IgD-negative memory B cell (primary cell): ENCODE measurements around the gene EXT2. TPM values are rescaled to one million over a fixed set of nuclear protein-coding genes. Genes with fewer than 3 reads are reported as not detected.

Source experiments
- H3K27ac Mint-ChIP-seq, 3 donors: one replicate each; pipeline ENCODE4 v1.8.0; 2020 to 2022; ENCODE audit warnings: mild to moderate bottlenecking in 3 of 3, mixed read lengths in 3 of 3, moderate library complexity in 1 of 3
- H3K27me3 Mint-ChIP-seq: one replicate; pipeline ENCODE4 v1.8.0; 2021; ENCODE audit warnings: mixed read lengths
- H3K36me3 Mint-ChIP-seq: one replicate; pipeline ENCODE4 v1.8.0; 2020; ENCODE audit warnings: mild to moderate bottlenecking, mixed read lengths
- H3K4me1 Mint-ChIP-seq, 3 donors: one replicate each; pipeline ENCODE4 v1.8.0; 2020 to 2022; ENCODE audit warnings: mixed read lengths in 3 of 3, mild to moderate bottlenecking in 1 of 3
- H3K4me3 Mint-ChIP-seq, 4 donors: one replicate each; pipeline ENCODE4 v1.8.0; 2020 to 2022; ENCODE audit warnings: mild to moderate bottlenecking in 4 of 4, mixed read lengths in 4 of 4, moderate library complexity in 3 of 4
- H3K9me3 Mint-ChIP-seq, 3 donors: one replicate each; pipeline ENCODE4 v1.8.0; 2020 to 2021; ENCODE audit warnings: mixed read lengths in 3 of 3, mild to moderate bottlenecking in 1 of 3
- polyA plus RNA-seq: library from polyadenylated mRNA; unstranded; fragments of 300-500 nt; fragmentation: Illumina TruSeq; gene quantifications from one replicate; pipeline ENCODE4 v1.2.3, GENCODE V29; 2021

The EXT2 gene
- polyA plus RNA-seq, 1 donor from 2014 or later: 21.9 TPM

- Mint-ChIP-seq H3K4me1 (no peaks in the 10 kb centered on the region), H3K27me3 (no peaks in the 10 kb centered on the region), H3K4me3 (peak overlapping the region in 1 of 4 donors; percentile 3), H3K36me3 (peaks cover 15% of the 10 kb centered on the region), H3K27ac (no peak overlapping the region), H3K9me3 (peaks cover 0 to 3% (median 0%) of the 10 kb centered on the region in 3 donors)
These were observed 140.3 kb downstream of the EXT2 start for GRCh38 chr11:44235765-44236201.

- H3K9me3 Mint-ChIP-seq: peaks cover 0 to 3% (median 0%) of the 10 kb centered on the region in 3 donors
- H3K4me1 Mint-ChIP-seq: no peaks in the 10 kb centered on the region
- no peak overlapping the region for H3K4me3 Mint-ChIP-seq
- peaks cover 15% of the 10 kb centered on the region for H3K36me3 Mint-ChIP-seq
- H3K27ac Mint-ChIP-seq: no peak overlapping the region
- no peaks in the 10 kb centered on the region for H3K27me3 Mint-ChIP-seq
These were observed 140.8 kb downstream of the EXT2 start for GRCh38 chr11:44236296-44236695.

GRCh38 chr11:44237156-44237555 lies 141.7 kb downstream of the EXT2 start:
- Mint-ChIP-seq H3K4me3 (no peak overlapping the region), H3K27ac (no peak overlapping the region)

GRCh38 chr11:44241851-44242250 lies 146.4 kb downstream of the EXT2 start:
- Mint-ChIP-seq H3K27me3 (no peaks in the 10 kb centered on the region), H3K9me3 (peaks cover 0 to 3% (median 0%) of the 10 kb centered on the region in 3 donors), H3K4me1 (no peaks in the 10 kb centered on the region), H3K36me3 (peaks cover 25% of the 10 kb centered on the region), H3K27ac (no peak overlapping the region), H3K4me3 (no peak overlapping the region)

More at GRCh38 chr11:44237156-44237555, 141.7 kb downstream of the EXT2 start:
- Mint-ChIP-seq H3K9me3 (peaks cover 0 to 3% (median 0%) of the 10 kb centered on the region in 3 donors), H3K4me1 (no peaks in the 10 kb centered on the region), H3K27me3 (no peaks in the 10 kb centered on the region), H3K36me3 (peaks cover 20% of the 10 kb centered on the region)

- Mint-ChIP-seq H3K27me3 (no peaks in the 10 kb centered on the region), H3K4me1 (no peaks in the 10 kb centered on the region), H3K4me3 (no peak overlapping the region), H3K9me3 (no peaks in the 10 kb centered on the region), H3K27ac (no peak overlapping the region), H3K36me3 (peaks cover 26% of the 10 kb centered on the region)
These were observed 147.6 kb downstream of the EXT2 start for GRCh38 chr11:44243086-44243485.

GRCh38 chr11:44243595-44244343 lies 148.3 kb downstream of the EXT2 start:
- Mint-ChIP-seq H3K4me3 (peak overlapping the region in 1 of 4 donors; percentile 51), H3K27ac (no peak overlapping the region), H3K4me1 (no peaks in the 10 kb centered on the region), H3K36me3 (peaks cover 22% of the 10 kb centered on the region), H3K9me3 (no peaks in the 10 kb centered on the region), H3K27me3 (no peaks in the 10 kb centered on the region)

- no peak overlapping the region for H3K4me3 Mint-ChIP-seq
- no peak overlapping the region for H3K27ac Mint-ChIP-seq
- H3K9me3 Mint-ChIP-seq: no peaks in the 10 kb centered on the region
- no peaks in the 10 kb centered on the region for H3K4me1 Mint-ChIP-seq
- peaks cover 18% of the 10 kb centered on the region for H3K36me3 Mint-ChIP-seq
- H3K27me3 Mint-ChIP-seq: no peaks in the 10 kb centered on the region
These were observed 149.3 kb downstream of the EXT2 start for GRCh38 chr11:44244639-44245310.

GRCh38 chr11:44246726-44247125 lies 151.2 kb downstream of the EXT2 start:
- Mint-ChIP-seq H3K4me1 (no peaks in the 10 kb centered on the region), H3K27me3 (no peaks in the 10 kb centered on the region), H3K9me3 (peaks cover 3 to 12% (median 6%) of the 10 kb centered on the region in 3 donors), H3K27ac (no peak overlapping the region), H3K4me3 (no peak overlapping the region), H3K36me3 (peaks cover 14% of the 10 kb centered on the region)

GRCh38 chr11:44247508-44247907 lies 152.0 kb downstream of the EXT2 start:
- Mint-ChIP-seq H3K27ac (no peak overlapping the region), H3K4me3 (no peak overlapping the region), H3K27me3 (no peaks in the 10 kb centered on the region), H3K36me3 (peaks cover 11% of the 10 kb centered on the region), H3K9me3 (peaks cover 10 to 19% (median 10%) of the 10 kb centered on the region in 3 donors), H3K4me1 (no peaks in the 10 kb centered on the region)

GRCh38 chr11:44248109-44248508 lies 152.6 kb downstream of the EXT2 start:
- no peaks in the 10 kb centered on the region for H3K4me1 Mint-ChIP-seq
- no peaks in the 10 kb centered on the region for H3K27me3 Mint-ChIP-seq
- no peak overlapping the region for H3K27ac Mint-ChIP-seq
- H3K36me3 Mint-ChIP-seq: peaks cover 15% of the 10 kb centered on the region
- peaks cover 10 to 25% (median 15%) of the 10 kb centered on the region in 3 donors for H3K9me3 Mint-ChIP-seq
- no peak overlapping the region for H3K4me3 Mint-ChIP-seq

GRCh38 chr11:44250421-44250820 lies 154.9 kb downstream of the EXT2 start:
- Mint-ChIP-seq H3K36me3 (peaks cover 7% of the 10 kb centered on the region), H3K4me3 (no peak overlapping the region), H3K4me1 (no peaks in the 10 kb centered on the region), H3K27ac (no peak overlapping the region), H3K27me3 (no peaks in the 10 kb centered on the region), H3K9me3 (peaks cover 10 to 36% (median 16%) of the 10 kb centered on the region in 3 donors)

- Mint-ChIP-seq H3K27ac (no peak overlapping the region), H3K27me3 (no peaks in the 10 kb centered on the region), H3K4me3 (no peak overlapping the region)
These were observed 157.6 kb downstream of the EXT2 start for GRCh38 chr11:44252999-44253602.

GRCh38 chr11:44255406-44256071 lies 160.1 kb downstream of the EXT2 start:
- Mint-ChIP-seq H3K4me3 (peak overlapping the region in 1 of 4 donors; percentile 28), H3K4me1 (peaks cover 0 to 13% (median 12%) of the 10 kb centered on the region in 3 donors), H3K36me3 (peaks cover 5% of the 10 kb centered on the region), H3K9me3 (peaks cover 10 to 36% (median 16%) of the 10 kb centered on the region in 3 donors), H3K27ac (no peak overlapping the region), H3K27me3 (peaks cover 2% of the 10 kb centered on the region)

More at GRCh38 chr11:44252999-44253602, 157.6 kb downstream of the EXT2 start:
- Mint-ChIP-seq H3K36me3 (peaks cover 5% of the 10 kb centered on the region), H3K4me1 (peaks cover 0 to 10% (median 9%) of the 10 kb centered on the region in 3 donors), H3K9me3 (peaks cover 10 to 36% (median 16%) of the 10 kb centered on the region in 3 donors)

- H3K4me1 Mint-ChIP-seq: peaks cover 0 to 13% (median 12%) of the 10 kb centered on the region in 3 donors
- peak overlapping the region in 1 of 4 donors; percentile 56 for H3K4me3 Mint-ChIP-seq
- H3K36me3 Mint-ChIP-seq: peaks cover 4% of the 10 kb centered on the region
- peaks cover 4 to 24% (median 13%) of the 10 kb centered on the region in 3 donors for H3K9me3 Mint-ChIP-seq
- H3K27me3 Mint-ChIP-seq: peaks cover 2% of the 10 kb centered on the region
- no peak overlapping the region for H3K27ac Mint-ChIP-seq
These were observed 161.3 kb downstream of the EXT2 start for GRCh38 chr11:44256673-44257291.
